HCT116 (cell line): ENCODE data around the gene POPDC3. TPM values are rescaled to one million over a fixed set of nuclear protein-coding genes. Genes with fewer than 3 reads are reported as not detected.

Experiments
- ATAC-seq: fragments of 200-7000 bp; cut with Tn5 transposase; 2 replicates; pipeline ENCODE4 v1.9.1; 2020; ENCODE audit warnings: mild to moderate bottlenecking, moderate library complexity
- BruUV-seq: library from RNA; stranded (reverse); fragments of 400-500 nt; replicated peaks from 2 replicates; lab custom pipeline; 2021; lab: Mats Ljungman, UMichigan
- CTCF ChIA-PET: fragments of 300-600 bp; sonication (Branson Sonifier 250); formaldehyde crosslinking; loops from one replicate; lab custom pipeline; 2021; ENCODE audit warnings: antibody characterized with exemption; lab: Charles Lee
- POLR2A ChIA-PET: fragments of 300-600, 350-600 bp; sonication (Branson Sonifier 250); formaldehyde crosslinking; loops from one replicate; lab custom pipeline; 2021; ENCODE audit warnings: antibody characterized with exemption; lab: Charles Lee
- RAD21 ChIA-PET, 2 experiments: fragments of 300-600 bp; sonication (Branson Sonifier 250); formaldehyde crosslinking; loops; one replicate each; lab custom pipeline; 2023; ENCODE audit warnings: low total read pairs in 2 of 2; ENCODE audit not compliant: uncharacterized antibody in 2 of 2, unreplicated experiment in 2 of 2, low non-redundant PET in 1 of 2; lab: Charles Lee
- DNase-seq: peaks from one replicate; pipeline ENCODE4 v3.0.0-alpha.2; 2010; ENCODE audit warnings: low read depth, low spot score
- H2AFZ ChIP-seq: fragments of 200-600 bp; shearing (Covaris generic), sonication (generic); 2 replicates; pipeline ENCODE4 v1.6.1; 2017; ENCODE audit warnings: low read depth, mixed run types, mixed read lengths, antibody characterized with exemption, low read length; ENCODE audit not compliant: poor library complexity, severe bottlenecking
- H3K27ac ChIP-seq: 2 replicates; pipeline ENCODE4 v1.5.1; 2012; ENCODE audit warnings: low read depth, low read length
- H3K27me3 ChIP-seq: fragments of 200-600 bp; sonication (generic); 2 replicates; pipeline ENCODE4 v1.6.1; 2016; ENCODE audit warnings: mixed run types, low read length, mixed read lengths; ENCODE audit not compliant: insufficient read depth
- H3K36me3 ChIP-seq, 2 experiments: fragments of 200-500 bp in 1 of 2; fragments of 200-600 bp in 1 of 2; sonication (Bioruptor generic) in 1 of 2; sonication (generic) in 1 of 2; 2 replicates each; pipeline versions ENCODE4 v1.5.1 to v1.6.1; 2014 to 2016; ENCODE audit warnings: low read length in 2 of 2, inconsistent platforms in 1 of 2, mixed read lengths in 1 of 2, mixed run types in 1 of 2; ENCODE audit not compliant: insufficient read depth in 2 of 2, control insufficient read depth in 1 of 2
- H3K4me1 ChIP-seq, 2 experiments: fragments of 200-600 bp in 1 of 2; sonication (generic) in 1 of 2; 2 replicates each; pipeline versions ENCODE4 v1.5.1 to v1.6.1; 2012 to 2017; ENCODE audit warnings: low read length in 2 of 2, inconsistent platforms in 1 of 2, mild to moderate bottlenecking in 1 of 2, mixed read lengths in 1 of 2, mixed run types in 1 of 2, moderate library complexity in 1 of 2; ENCODE audit not compliant: insufficient read depth in 2 of 2, control insufficient read depth in 1 of 2
- H3K4me2 ChIP-seq: fragments of 200-600 bp; sonication (generic); 2 replicates; pipeline ENCODE4 v1.6.1; 2017; ENCODE audit warnings: mixed run types, low read length, mixed read lengths
- H3K4me3 ChIP-seq, 2 experiments: fragments of 200-600 bp in 1 of 2; sonication (generic) in 1 of 2; replicated peaks in 1 of 2; 2 replicates each; pipeline ENCODE4 v1.5.1; 2011 to 2016; ENCODE audit warnings: low read length in 2 of 2, control low read depth in 1 of 2, low read depth in 1 of 2, mild to moderate bottlenecking in 1 of 2, mixed read lengths in 1 of 2, mixed run types in 1 of 2
- H3K79me2 ChIP-seq: fragments of 200-600 bp; sonication (generic); 2 replicates; pipeline ENCODE4 v1.6.1; 2017; ENCODE audit warnings: mild to moderate bottlenecking, mixed run types, low read length, moderate library complexity, mixed read lengths; ENCODE audit not compliant: insufficient read depth
- H3K9ac ChIP-seq: fragments of 200-600 bp; sonication (generic); 2 replicates; pipeline ENCODE4 v1.6.1; 2016; ENCODE audit warnings: low read length, mixed read lengths
- H3K9me2 ChIP-seq: fragments of 200-600 bp; sonication (generic), shearing (Covaris generic); 2 replicates; pipeline ENCODE4 v1.6.1; 2017; ENCODE audit warnings: mixed run types, mild to moderate bottlenecking, moderate library complexity; ENCODE audit not compliant: insufficient read depth
- H3K9me3 ChIP-seq, 2 experiments: fragments of 200-500 bp in 1 of 2; fragments of 200-600 bp in 1 of 2; sonication (Bioruptor generic) in 1 of 2; sonication (generic) in 1 of 2; 2 replicates each; pipeline ENCODE4 v1.6.1; 2014 to 2017; ENCODE audit warnings: low read length in 2 of 2, mixed read lengths in 2 of 2, inconsistent platforms in 1 of 2, low read depth in 1 of 2, mild to moderate bottlenecking in 1 of 2, mixed run types in 1 of 2, moderate library complexity in 1 of 2; ENCODE audit not compliant: control insufficient read depth in 1 of 2, insufficient read depth in 1 of 2
- H4K20me1 ChIP-seq: fragments of 200-600 bp; sonication (generic), shearing (Covaris generic); 2 replicates; pipeline ENCODE4 v1.6.1; 2017; ENCODE audit warnings: mixed run types, mild to moderate bottlenecking, moderate library complexity; ENCODE audit not compliant: insufficient read depth
- CBX3 ChIP-seq: IDR thresholded peaks from 2 replicates; pipeline ENCODE4 v1.6.1; 2012; ENCODE audit warnings: low read depth
- CEBPB ChIP-seq: IDR thresholded peaks from 2 replicates; pipeline ENCODE4 v1.6.1; 2012; ENCODE audit warnings: low read depth
- ELF1 ChIP-seq: IDR thresholded peaks from 2 replicates; pipeline ENCODE4 v1.6.1; 2012; ENCODE audit warnings: low read depth, borderline replicate concordance
- EZH2 ChIP-seq: fragments of 200-600 bp; sonication (generic); IDR thresholded peaks from 2 replicates; pipeline ENCODE4 v1.6.1; 2017; ENCODE audit warnings: antibody characterized with exemption, mixed run types
- EZH2phosphoT487 ChIP-seq: fragments of 200-600 bp; IDR thresholded peaks from 2 replicates; pipeline ENCODE4 v1.6.1; 2018; ENCODE audit warnings: antibody characterized with exemption, borderline replicate concordance
- FOSL1 ChIP-seq: IDR thresholded peaks from 2 replicates; pipeline ENCODE4 v1.6.1; 2012; ENCODE audit warnings: low read depth
- JUND ChIP-seq: IDR thresholded peaks from 2 replicates; pipeline ENCODE4 v1.6.1; 2012
- POLR2AphosphoS5 ChIP-seq: IDR thresholded peaks from 2 replicates; pipeline ENCODE4 v1.6.1; 2011; ENCODE audit warnings: mild to moderate bottlenecking, low read depth, low read length, moderate library complexity
- RAD21 ChIP-seq: IDR thresholded peaks from 2 replicates; pipeline ENCODE4 v1.6.1; 2012; ENCODE audit warnings: low read depth, mild to moderate bottlenecking
- SIN3A ChIP-seq: IDR thresholded peaks from 2 replicates; pipeline ENCODE4 v1.6.1; 2012; ENCODE audit warnings: low read depth
- TCF7L2 ChIP-seq: IDR thresholded peaks from 2 replicates; pipeline ENCODE4 v1.7.0; 2011; ENCODE audit warnings: borderline replicate concordance, inconsistent platforms; ENCODE audit not compliant: insufficient read depth, insufficient read length; ENCODE audit errors: extremely low read depth
- YY1 ChIP-seq: IDR thresholded peaks from 2 replicates; pipeline ENCODE4 v1.6.1; 2011; ENCODE audit warnings: low read length, low read depth, moderate library complexity, mild to moderate bottlenecking; ENCODE audit not compliant: insufficient replicate concordance; ENCODE audit errors: extremely low read depth
- ZFX ChIP-seq: fragments of 450-650 bp; IDR thresholded peaks from 2 replicates; pipeline ENCODE4 v1.6.1; 2017
- intact Hi-C: fragments of 100-400 bp; cut with micrococcal nuclease; formaldehyde crosslinking; loops from 2 replicates; pipeline ENCODE4 v1.10.0; 2022
- total RNA-seq: library from RNA; stranded (reverse); gene quantifications from one replicate; pipeline ENCODE4 v1.2.1, GENCODE V29; 2021; ENCODE audit not compliant: unreplicated experiment
- TF ChIP-seq, protein P1 (sequence below): IDR thresholded peaks from 2 replicates; pipeline ENCODE4 v1.6.1; 2012; ENCODE audit warnings: low read depth
- TF ChIP-seq, protein P2 (sequence below), 3 experiments: fragments of 200-600 bp in 1 of 3; sonication (generic) in 1 of 3; IDR thresholded peaks in 2 of 3; conservative IDR thresholded peaks in 1 of 3; 2 replicates each; pipeline ENCODE4 v1.5.1; 2012 to 2017; ENCODE audit warnings: low read depth in 2 of 3, low read length in 2 of 3, antibody characterized with exemption in 1 of 3, borderline replicate concordance in 1 of 3, control low read depth in 1 of 3, mild to moderate bottlenecking in 1 of 3, mixed read lengths in 1 of 3, mixed run types in 1 of 3, moderate library complexity in 1 of 3; ENCODE audit not compliant: insufficient read depth in 1 of 3

POPDC3 gene
- total RNA-seq, 1 experiment from 2014 or later: 10.1 TPM

DNA sequence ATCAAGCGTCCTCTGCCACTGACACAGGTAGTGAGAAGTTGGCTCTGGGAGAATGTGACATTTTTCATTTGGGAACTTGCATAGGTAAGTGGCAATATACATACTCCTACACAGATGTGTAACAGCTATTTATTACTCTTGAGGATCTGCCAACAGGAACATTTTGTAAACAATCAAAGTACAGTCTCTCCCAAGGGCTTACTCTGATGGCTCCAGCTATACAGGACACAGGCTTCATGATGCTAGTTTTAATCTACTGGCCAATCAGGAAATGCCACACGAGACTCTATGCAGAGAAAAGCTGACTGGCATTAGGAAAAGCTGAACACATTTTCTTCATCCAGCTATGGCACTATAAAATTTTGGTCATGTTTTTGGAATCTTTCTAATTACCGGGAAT lies 57.8 kb downstream of the POPDC3 start:
- Histone ChIP-seq H2AFZ (no peak overlapping the region), H3K9ac (no peak overlapping the region), H3K27me3 (no peaks in the 10 kb centered on the region), H3K9me2 (no peaks in the 10 kb centered on the region), H3K9me3 (no peaks in the 10 kb centered on the region), H4K20me1 (no peaks in the 10 kb centered on the region), H3K27ac (no peak overlapping the region), H3K4me3 (no peak overlapping the region), H3K4me2 (no peak overlapping the region), H3K4me1 (no peaks in the 10 kb centered on the region), H3K79me2 (no peaks in the 10 kb centered on the region), H3K36me3 (no peaks in the 10 kb centered on the region)
- ChIA-PET RAD21 (no interaction called here), POLR2A (no interaction called here), CTCF (interaction anchor here (1.7 kb wide), 1 partner anchor 34 kb away, joined by 3 read pairs; no protein-coding TSS in a partner anchor)
- DNase-seq: no peak
- no peak for ATAC-seq
- intact Hi-C loops: no loop called here
- no TSS peak for BruUV-seq
- TF ChIP-seq, protein P1, sequence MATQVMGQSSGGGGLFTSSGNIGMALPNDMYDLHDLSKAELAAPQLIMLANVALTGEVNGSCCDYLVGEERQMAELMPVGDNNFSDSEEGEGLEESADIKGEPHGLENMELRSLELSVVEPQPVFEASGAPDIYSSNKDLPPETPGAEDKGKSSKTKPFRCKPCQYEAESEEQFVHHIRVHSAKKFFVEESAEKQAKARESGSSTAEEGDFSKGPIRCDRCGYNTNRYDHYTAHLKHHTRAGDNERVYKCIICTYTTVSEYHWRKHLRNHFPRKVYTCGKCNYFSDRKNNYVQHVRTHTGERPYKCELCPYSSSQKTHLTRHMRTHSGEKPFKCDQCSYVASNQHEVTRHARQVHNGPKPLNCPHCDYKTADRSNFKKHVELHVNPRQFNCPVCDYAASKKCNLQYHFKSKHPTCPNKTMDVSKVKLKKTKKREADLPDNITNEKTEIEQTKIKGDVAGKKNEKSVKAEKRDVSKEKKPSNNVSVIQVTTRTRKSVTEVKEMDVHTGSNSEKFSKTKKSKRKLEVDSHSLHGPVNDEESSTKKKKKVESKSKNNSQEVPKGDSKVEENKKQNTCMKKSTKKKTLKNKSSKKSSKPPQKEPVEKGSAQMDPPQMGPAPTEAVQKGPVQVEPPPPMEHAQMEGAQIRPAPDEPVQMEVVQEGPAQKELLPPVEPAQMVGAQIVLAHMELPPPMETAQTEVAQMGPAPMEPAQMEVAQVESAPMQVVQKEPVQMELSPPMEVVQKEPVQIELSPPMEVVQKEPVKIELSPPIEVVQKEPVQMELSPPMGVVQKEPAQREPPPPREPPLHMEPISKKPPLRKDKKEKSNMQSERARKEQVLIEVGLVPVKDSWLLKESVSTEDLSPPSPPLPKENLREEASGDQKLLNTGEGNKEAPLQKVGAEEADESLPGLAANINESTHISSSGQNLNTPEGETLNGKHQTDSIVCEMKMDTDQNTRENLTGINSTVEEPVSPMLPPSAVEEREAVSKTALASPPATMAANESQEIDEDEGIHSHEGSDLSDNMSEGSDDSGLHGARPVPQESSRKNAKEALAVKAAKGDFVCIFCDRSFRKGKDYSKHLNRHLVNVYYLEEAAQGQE: no peak

DNA sequence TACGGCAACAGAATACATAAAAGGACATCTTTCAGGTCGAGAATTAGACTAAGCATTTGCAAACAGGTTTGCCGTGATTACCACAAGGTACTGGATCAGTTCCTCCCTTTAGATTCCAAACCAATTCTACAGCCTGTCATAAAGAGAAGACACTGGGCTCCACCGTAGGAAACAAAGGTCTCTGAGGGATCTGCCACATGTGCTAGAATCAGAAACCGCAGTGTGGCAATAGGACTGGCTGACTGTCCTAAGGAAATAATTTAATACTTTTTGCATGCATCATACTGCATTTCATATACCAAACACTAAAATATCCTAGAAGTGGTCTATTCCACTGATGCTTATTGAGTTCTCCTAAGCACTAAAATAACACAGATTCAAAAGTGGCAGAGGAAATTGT lies 59.2 kb downstream of the POPDC3 start:
- no peaks in the 10 kb centered on the region for H3K36me3 ChIP-seq
- RAD21 ChIA-PET: no interaction called here
- H3K4me3 ChIP-seq: no peak overlapping the region
- no TSS peak for BruUV-seq
- intact Hi-C loops: no loop called here
- CTCF ChIA-PET: no interaction called here
- no peak overlapping the region for H3K27ac ChIP-seq
- H2AFZ ChIP-seq: no peak overlapping the region
- no peaks in the 10 kb centered on the region for H3K9me3 ChIP-seq
- no peaks in the 10 kb centered on the region for H4K20me1 ChIP-seq
- no peaks in the 10 kb centered on the region for H3K79me2 ChIP-seq
- ATAC-seq: no peak
- no peak overlapping the region for H3K4me2 ChIP-seq
- H3K9ac ChIP-seq: no peak overlapping the region
- no peaks in the 10 kb centered on the region for H3K9me2 ChIP-seq
- POLR2A ChIA-PET: no interaction called here
- no peaks in the 10 kb centered on the region for H3K4me1 ChIP-seq
- H3K27me3 ChIP-seq: no peaks in the 10 kb centered on the region
- no peak for DNase-seq
- TF ChIP-seq, protein P2, sequence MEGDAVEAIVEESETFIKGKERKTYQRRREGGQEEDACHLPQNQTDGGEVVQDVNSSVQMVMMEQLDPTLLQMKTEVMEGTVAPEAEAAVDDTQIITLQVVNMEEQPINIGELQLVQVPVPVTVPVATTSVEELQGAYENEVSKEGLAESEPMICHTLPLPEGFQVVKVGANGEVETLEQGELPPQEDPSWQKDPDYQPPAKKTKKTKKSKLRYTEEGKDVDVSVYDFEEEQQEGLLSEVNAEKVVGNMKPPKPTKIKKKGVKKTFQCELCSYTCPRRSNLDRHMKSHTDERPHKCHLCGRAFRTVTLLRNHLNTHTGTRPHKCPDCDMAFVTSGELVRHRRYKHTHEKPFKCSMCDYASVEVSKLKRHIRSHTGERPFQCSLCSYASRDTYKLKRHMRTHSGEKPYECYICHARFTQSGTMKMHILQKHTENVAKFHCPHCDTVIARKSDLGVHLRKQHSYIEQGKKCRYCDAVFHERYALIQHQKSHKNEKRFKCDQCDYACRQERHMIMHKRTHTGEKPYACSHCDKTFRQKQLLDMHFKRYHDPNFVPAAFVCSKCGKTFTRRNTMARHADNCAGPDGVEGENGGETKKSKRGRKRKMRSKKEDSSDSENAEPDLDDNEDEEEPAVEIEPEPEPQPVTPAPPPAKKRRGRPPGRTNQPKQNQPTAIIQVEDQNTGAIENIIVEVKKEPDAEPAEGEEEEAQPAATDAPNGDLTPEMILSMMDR (IDR thresholded peaks at IDR 0.05 in 2 of 3, conservative IDR thresholded peaks at IDR 0.05 in 1 of 3; ENCODE audit: borderline replicate concordance in 1 of 3, insufficient read depth in 1 of 3, low read depth in 2 of 3, low read length in 2 of 3): no peak
- TF ChIP-seq TCF7L2 (no peak), SIN3A (no peak), POLR2AphosphoS5 (no peak), CEBPB (no peak), EZH2 (no peak), FOSL1 (no peak), JUND (no peak), ELF1 (no peak), RAD21 (no peak), YY1 (no peak), ZFX (no peak), EZH2phosphoT487 (no peak), CBX3 (no peak)
